ENCODE results near the gene GYPA.
"Not testable (repeated sequence)": the region's sequence is repeated elsewhere in the genome, so short reads cannot be mapped to it uniquely, and the experiment has no call there.

The GYPA gene

DNA sequence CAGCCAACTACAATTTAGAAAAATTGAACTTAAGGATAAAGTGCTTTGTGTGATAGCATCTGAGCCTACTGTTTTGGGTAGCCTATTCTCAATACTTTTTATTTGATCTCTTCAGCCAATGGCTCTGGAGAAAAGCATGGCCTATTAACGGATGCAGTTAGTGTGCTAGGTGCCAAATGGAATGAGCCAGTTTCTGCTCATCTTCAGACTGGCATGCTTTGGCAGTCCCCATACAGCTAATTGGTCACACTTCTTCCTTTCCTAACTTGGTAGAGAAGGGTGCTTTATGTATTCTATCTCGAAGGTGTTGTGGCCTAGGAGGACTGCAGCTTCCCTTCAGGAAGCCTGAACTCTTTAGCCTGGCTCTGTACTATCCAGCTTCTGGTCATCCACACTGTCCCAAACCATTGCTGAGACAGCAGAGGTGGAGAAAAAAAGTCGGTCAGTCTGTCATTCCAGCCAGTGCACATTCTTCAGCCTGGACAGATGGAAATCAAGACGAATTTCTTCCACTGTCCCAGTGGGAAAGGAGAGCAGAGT lies 11.1 kb downstream of the GYPA start:
- DNase-seq (ENCODE audit: low read depth in 2 of 2) = not testable (repeated sequence)

- DNase-seq (ENCODE audit: low read depth in 2 of 2) = not testable (repeated sequence)
Measured at GRCh38 chr4:144128709-144129320, 11.7 kb downstream of the GYPA start.

GRCh38 chr4:144125109-144125508 lies 15.4 kb downstream of the GYPA start:
- DNase-seq (ENCODE audit: low read depth in 2 of 2) = not testable (repeated sequence)

DNA sequence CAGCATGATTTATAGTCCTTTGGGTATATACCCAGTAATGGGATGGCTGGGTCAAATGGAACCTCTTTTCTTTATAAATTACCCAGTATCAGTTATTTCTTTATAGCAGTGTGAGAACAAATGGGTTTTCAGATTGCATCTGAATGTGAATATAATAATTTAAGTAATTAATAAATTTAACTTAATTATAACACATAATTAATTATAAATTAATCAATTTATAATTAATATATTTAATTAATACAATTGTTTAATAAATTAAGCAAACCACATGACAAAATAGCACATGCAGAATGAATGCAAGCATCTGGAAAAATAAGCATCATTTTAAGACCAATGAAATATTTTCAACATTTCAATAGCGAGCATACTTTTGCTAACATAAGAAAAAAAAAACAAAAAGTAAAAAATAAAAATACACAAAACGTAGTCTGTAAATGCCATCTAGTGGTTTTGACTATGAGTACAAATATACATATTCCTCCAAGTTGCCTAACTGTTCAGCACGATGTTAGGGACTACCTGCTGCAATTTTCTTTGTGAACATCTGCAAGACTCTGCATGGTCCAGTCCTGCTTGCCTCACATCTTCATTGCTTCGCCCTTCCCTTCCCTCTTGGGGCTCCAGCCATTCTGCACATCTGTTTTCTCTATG lies 16.4 kb downstream of the GYPA start:
- not testable (repeated sequence) for DNase-seq (ENCODE audit: low read depth in 2 of 2)

- not testable (repeated sequence) for DNase-seq (ENCODE audit: low read depth in 2 of 2)
Measured at GRCh38 chr4:144123269-144123668, 17.2 kb downstream of the GYPA start.

GRCh38 chr4:144119752-144120151 lies 20.8 kb downstream of the GYPA start:
- DNase-seq (ENCODE audit: low read depth in 2 of 2) = not testable (repeated sequence)

DNA sequence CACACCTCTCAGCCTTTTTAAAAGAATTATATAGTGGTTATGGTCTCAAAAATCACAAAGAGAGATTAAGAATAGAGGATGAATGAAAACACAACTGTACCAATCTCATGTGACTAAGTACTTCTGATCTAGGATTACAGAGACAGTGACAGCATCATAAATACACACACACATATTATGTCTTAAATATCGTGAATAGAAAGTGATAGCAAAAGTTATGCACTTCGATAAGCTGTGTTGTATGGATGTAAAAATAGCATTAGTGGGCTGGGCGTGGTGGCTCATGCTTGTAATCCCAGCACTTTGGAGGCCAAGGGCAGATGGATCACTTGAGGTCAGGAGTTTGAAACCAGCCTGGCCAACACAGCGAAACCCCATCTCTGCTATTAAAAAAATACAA lies 25.0 kb downstream of the GYPA start:
- DNase-seq (ENCODE audit: low read depth in 2 of 2) = no peak

GRCh38 chr4:144113546-144113945 lies 27.0 kb downstream of the GYPA start:
- DNase-seq (ENCODE audit: low read depth in 2 of 2) = no peak

DNA sequence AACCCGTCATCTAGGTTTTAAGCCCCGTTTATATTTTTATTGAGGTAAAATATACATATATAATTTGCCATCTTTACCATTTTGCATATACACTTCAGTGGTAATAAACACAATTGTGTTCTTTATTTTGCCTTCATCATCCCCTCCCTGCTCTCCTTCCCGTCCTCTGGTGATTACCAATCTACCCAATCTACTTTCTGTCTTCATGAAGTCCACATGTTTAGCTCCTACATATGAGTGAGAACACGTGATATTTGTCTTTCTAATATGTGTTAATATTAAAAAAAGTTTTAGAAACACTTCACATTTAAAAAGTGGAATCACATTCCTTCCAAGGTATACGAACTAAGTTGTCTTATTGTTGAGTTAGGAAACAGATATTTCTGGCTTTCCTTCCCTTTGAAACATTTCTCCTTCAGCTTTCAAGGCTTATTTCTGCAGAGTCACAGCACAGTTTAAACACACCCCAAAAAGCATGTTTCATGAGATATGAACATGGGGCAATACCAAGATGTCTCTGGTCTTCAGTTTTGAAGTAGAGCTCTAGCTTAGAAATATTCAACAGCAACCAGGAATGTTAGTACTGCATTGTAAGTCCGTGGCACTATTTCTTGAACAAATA lies 35.9 kb downstream of the GYPA start:
- DNase-seq (ENCODE audit: low read depth in 2 of 2) = no peak

GRCh38 chr4:144097776-144098175 lies 42.7 kb downstream of the GYPA start:
- not testable (repeated sequence) for DNase-seq (ENCODE audit: low read depth in 2 of 2)

DNA sequence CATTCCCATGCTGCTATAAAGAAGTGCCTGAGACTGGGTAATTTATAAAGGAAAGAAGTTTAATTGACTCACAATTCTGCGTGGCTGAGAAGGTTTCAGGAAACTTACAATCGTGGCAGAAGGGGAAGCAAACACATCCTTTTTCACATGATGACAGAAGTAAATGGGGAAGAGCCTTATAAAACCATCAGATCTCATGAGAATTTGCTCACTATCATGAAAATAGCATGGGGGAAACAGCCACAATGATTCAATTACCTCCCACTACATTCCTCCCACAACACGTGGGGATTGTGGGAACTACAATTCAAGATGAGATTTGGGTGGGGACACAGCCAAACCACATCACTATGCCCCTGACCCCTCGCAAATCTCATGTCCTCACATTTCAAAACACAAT lies 46.5 kb downstream of the GYPA start:
- DNase-seq (ENCODE audit: low read depth in 2 of 2) = not testable (repeated sequence)

DNA sequence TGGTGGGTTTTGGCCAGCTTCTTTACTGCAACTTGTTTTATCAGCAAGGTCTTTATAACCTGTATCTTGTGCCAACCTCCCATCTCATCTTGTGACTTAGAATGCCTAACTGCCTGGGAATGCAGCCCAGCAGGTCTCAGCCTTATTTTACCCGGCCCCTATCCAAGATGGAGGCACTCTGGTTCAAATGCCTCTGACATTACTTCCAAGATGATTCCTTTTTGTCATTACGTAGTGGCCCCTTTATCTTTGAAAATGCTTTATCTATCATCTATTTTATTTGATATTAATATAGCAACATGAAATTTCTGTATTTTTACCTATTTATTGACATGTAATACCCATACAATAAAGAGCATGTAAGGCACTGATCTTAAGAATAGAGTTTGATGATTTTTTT lies 49.3 kb downstream of the GYPA start:
- DNase-seq (ENCODE audit: low read depth in 2 of 2) = not testable (repeated sequence)

DNA sequence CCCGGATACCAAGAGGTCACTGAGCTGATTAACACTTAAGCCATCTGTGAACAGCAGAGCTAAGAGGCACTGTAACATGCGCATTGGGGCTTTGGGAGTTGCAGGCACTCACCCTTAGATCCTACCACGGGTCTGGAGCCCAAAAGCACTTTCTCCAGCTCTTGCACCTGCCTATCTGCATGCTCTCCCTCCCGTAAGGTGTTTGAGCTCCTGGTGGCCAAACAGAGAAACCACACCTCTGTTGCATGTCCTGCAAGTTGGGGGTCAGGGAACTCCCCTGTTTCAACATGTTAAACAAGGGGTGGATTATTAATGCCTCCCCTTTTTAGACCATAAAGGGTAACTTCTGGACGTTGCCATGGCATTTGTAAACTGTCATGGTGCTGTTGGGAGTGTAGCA lies 49.8 kb downstream of the GYPA start:
- DNase-seq (ENCODE audit: low read depth in 2 of 2) = no peak

- DNase-seq (ENCODE audit: low read depth in 2 of 2) = not testable (repeated sequence)
Measured at GRCh38 chr4:144082053-144082452, 58.5 kb downstream of the GYPA start.

DNA sequence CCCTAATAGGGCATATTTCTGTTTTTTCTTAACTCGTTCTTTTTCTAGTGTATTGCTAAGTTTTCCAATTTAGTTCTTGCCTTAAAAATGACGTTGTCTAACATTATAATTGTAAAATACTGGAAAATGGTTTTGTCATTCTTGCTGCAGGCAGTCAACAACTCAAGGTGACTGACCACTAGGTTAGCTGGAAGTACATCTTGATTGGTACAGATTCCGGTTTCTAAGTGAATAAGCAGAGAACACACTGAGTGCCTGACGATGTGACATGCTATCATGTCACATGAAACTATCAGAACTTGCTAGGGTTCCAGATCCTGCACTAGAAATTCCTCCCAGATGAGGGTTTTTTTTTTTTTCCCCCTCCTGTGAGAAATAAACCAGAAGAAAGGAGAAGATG lies 60.4 kb downstream of the GYPA start:
- not testable (repeated sequence) for DNase-seq (ENCODE audit: low read depth in 2 of 2)

DNA sequence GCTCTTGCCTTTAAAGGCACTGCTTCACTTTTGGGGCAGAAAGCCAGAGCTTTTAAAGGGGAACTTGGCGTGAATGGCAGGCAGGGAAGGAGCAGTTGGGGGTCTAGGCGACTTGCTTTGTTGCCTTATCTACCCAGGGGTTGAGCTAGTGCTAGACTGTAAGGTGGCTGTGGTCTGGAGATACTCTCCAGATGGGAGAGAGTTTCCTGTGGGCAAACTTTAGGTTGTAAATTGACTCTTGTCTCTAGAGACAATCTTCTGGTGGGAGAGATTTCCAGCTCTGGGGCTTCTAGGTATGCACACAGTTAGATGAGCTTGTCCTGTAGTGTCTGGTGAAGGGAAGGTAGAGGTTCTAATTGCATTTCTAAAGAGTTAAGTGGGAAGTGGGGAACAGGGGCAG lies 61.8 kb downstream of the GYPA start:
- DNase-seq (ENCODE audit: low read depth in 2 of 2) = not testable (repeated sequence)

DNA sequence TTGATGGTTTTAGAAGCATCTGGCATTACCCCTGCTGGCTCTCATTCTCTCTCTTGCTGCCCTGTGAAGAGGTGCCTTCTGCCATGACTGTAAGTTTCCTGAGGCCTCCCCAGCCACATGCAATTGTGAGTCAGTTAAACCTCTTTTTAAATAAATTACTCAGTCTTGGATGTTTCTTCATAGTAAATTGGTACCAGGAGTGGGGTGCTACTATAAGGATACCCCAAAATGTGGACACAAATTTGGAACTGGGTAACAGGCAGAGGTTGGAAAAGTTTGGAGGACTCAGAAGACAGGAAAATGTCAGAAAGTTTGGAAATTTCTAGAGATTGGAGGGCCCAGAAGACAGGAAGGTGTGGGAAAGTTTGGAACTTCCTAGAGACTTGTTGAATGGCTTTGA lies 79.0 kb downstream of the GYPA start:
- DNase-seq (ENCODE audit: low read depth in 2 of 2) = not testable (repeated sequence)

- not testable (repeated sequence) for DNase-seq (ENCODE audit: low read depth in 2 of 2)
Measured at GRCh38 chr4:144060234-144060859, 80.2 kb downstream of the GYPA start.

Measured in stimulated activated CD4-positive, alpha-beta T cell treated with anti-CD3 and anti-CD28 coated beads, Interleukin-12 subunit alpha, Interleukin-12 subunit beta, amount 100 ng/mL, for 24 hours (primary cell).